T-helper 17 cell (primary cell): ENCODE data around the gene TVP23C. TPM values are rescaled to one million over a fixed set of nuclear protein-coding genes. Genes with fewer than 3 reads are reported as not detected.
"Not testable (repeated sequence)": the region's sequence is repeated elsewhere in the genome, so short reads cannot be mapped to it uniquely, and the experiment has no call there.

Experiments
- ATAC-seq: fragments of 150-1000 bp; cut with Tn5 transposase; 2 replicates; pipeline ENCODE4 v1.10.0; 2021; ENCODE audit warnings: mild to moderate bottlenecking, moderate library complexity
- DNase-seq, 3 donors: peaks; one replicate each; pipeline versions ENCODE4 v3.0.0 to v3.0.0-alpha.2; 2020 to 2021
- H3K9me3 ChIP-seq: one replicate; pipeline ENCODE4 v1.7.0; 2013; ENCODE audit warnings: low read length, mild to moderate bottlenecking; ENCODE audit not compliant: control insufficient read depth, poor library complexity, severe bottlenecking
- H3K27ac Mint-ChIP-seq: one replicate; pipeline ENCODE4 v1.8.0; 2022; ENCODE audit warnings: mild to moderate bottlenecking, moderate library complexity, mixed read lengths
- H3K27me3 Mint-ChIP-seq: one replicate; pipeline ENCODE4 v1.8.0; 2022; ENCODE audit warnings: mixed read lengths
- H3K36me3 Mint-ChIP-seq: one replicate; pipeline ENCODE4 v1.8.0; 2022; ENCODE audit warnings: low read depth, mixed read lengths
- H3K4me1 Mint-ChIP-seq: one replicate; pipeline ENCODE4 v1.8.0; 2022; ENCODE audit warnings: mild to moderate bottlenecking, mixed read lengths
- H3K4me3 Mint-ChIP-seq: one replicate; pipeline ENCODE4 v1.8.0; 2022; ENCODE audit warnings: mild to moderate bottlenecking, moderate library complexity, mixed read lengths
- total RNA-seq, 4 donors: library from RNA in 2 of 4; stranded (reverse) in 2 of 4; gene quantifications; one replicate each; pipeline ENCODE4 v1.2.3 and lab custom pipeline; 2022 to 2026

The TVP23C gene
- 10 to 100 TPM; 18.2 to 21.8 TPM for total RNA-seq
- 6.0 to 9.7 reads per million in 2 donors for total RNA-seq (lab: John Stamatoyannopoulos, UW)

GRCh38 chr17:15563375-15563857 lies at the start of gene TVP23C:
Gene TVP23C, minus strand, starts transcription at chr17:15563483. Its CDS starts 35 bp downstream, at chr17:15563448.
- peak; percentile 81 for ATAC-seq
- H3K36me3 Mint-ChIP-seq, H3K27me3 Mint-ChIP-seq, H3K9me3 ChIP-seq, H3K27ac Mint-ChIP-seq: not testable (repeated sequence)
- peak; percentile 40 to 71 (median 57) for DNase-seq
- H3K4me3 Mint-ChIP-seq: peak within 1 kb of the TSS; percentile 88
- peaks cover 15% of the 10 kb centered on the region for H3K4me1 Mint-ChIP-seq

- not testable (repeated sequence) for H3K27me3 Mint-ChIP-seq, H3K27ac Mint-ChIP-seq, H3K4me3 Mint-ChIP-seq, H3K4me1 Mint-ChIP-seq, DNase-seq, H3K9me3 ChIP-seq, H3K36me3 Mint-ChIP-seq, ATAC-seq
Measured at GRCh38 chr17:15592960-15593359, 29.7 kb upstream of the TVP23C start.

GRCh38 chr17:15591986-15592385 lies 28.7 kb upstream of the TVP23C start:
- not testable (repeated sequence) for H3K36me3 Mint-ChIP-seq, DNase-seq, H3K4me1 Mint-ChIP-seq, H3K27me3 Mint-ChIP-seq, ATAC-seq, H3K9me3 ChIP-seq, H3K4me3 Mint-ChIP-seq, H3K27ac Mint-ChIP-seq

- H3K4me3 Mint-ChIP-seq: peak overlapping the region; percentile 7
- not testable (repeated sequence) for H3K9me3 ChIP-seq, H3K27ac Mint-ChIP-seq, H3K4me1 Mint-ChIP-seq, H3K36me3 Mint-ChIP-seq, DNase-seq, H3K27me3 Mint-ChIP-seq, ATAC-seq
Measured at GRCh38 chr17:15590844-15591243, 27.6 kb upstream of the TVP23C start.

GRCh38 chr17:15589544-15590536 lies 26.6 kb upstream of the TVP23C start:
- peak overlapping the region; percentile 66 for H3K4me3 Mint-ChIP-seq
- not testable (repeated sequence) for H3K27me3 Mint-ChIP-seq, H3K36me3 Mint-ChIP-seq, H3K27ac Mint-ChIP-seq, DNase-seq, H3K9me3 ChIP-seq, H3K4me1 Mint-ChIP-seq
- ATAC-seq: peak; percentile 59

- not testable (repeated sequence) for DNase-seq, H3K27ac Mint-ChIP-seq, H3K36me3 Mint-ChIP-seq, H3K9me3 ChIP-seq, H3K4me3 Mint-ChIP-seq, H3K27me3 Mint-ChIP-seq, H3K4me1 Mint-ChIP-seq, ATAC-seq
Measured at GRCh38 chr17:15588017-15588416, 24.7 kb upstream of the TVP23C start.

- not testable (repeated sequence) for ATAC-seq, H3K36me3 Mint-ChIP-seq, DNase-seq, H3K27me3 Mint-ChIP-seq, H3K4me1 Mint-ChIP-seq, H3K9me3 ChIP-seq, H3K4me3 Mint-ChIP-seq, H3K27ac Mint-ChIP-seq
Measured at GRCh38 chr17:15583313-15583712, 20.0 kb upstream of the TVP23C start.

- not testable (repeated sequence) for H3K27me3 Mint-ChIP-seq, DNase-seq, ATAC-seq, H3K4me1 Mint-ChIP-seq, H3K27ac Mint-ChIP-seq, H3K36me3 Mint-ChIP-seq, H3K9me3 ChIP-seq, H3K4me3 Mint-ChIP-seq
Measured at GRCh38 chr17:15581462-15581861, 18.2 kb upstream of the TVP23C start.

- not testable (repeated sequence) for ATAC-seq, DNase-seq, H3K27ac Mint-ChIP-seq, H3K36me3 Mint-ChIP-seq, H3K27me3 Mint-ChIP-seq, H3K9me3 ChIP-seq, H3K4me3 Mint-ChIP-seq, H3K4me1 Mint-ChIP-seq
Measured at GRCh38 chr17:15576848-15577247, 13.6 kb upstream of the TVP23C start.

- not testable (repeated sequence) for H3K9me3 ChIP-seq, H3K27ac Mint-ChIP-seq, H3K4me3 Mint-ChIP-seq, DNase-seq, H3K36me3 Mint-ChIP-seq, H3K4me1 Mint-ChIP-seq, ATAC-seq, H3K27me3 Mint-ChIP-seq
Measured at GRCh38 chr17:15574660-15575059, 11.4 kb upstream of the TVP23C start.

GRCh38 chr17:15573870-15574269 lies 10.6 kb upstream of the TVP23C start:
- DNase-seq, H3K4me1 Mint-ChIP-seq, H3K9me3 ChIP-seq, ATAC-seq, H3K36me3 Mint-ChIP-seq, H3K27ac Mint-ChIP-seq, H3K4me3 Mint-ChIP-seq, H3K27me3 Mint-ChIP-seq: not testable (repeated sequence)

- H3K27ac Mint-ChIP-seq, H3K27me3 Mint-ChIP-seq, H3K9me3 ChIP-seq, H3K36me3 Mint-ChIP-seq: not testable (repeated sequence)
- peaks cover 15% of the 10 kb centered on the region for H3K4me1 Mint-ChIP-seq
- peak overlapping the region; percentile 88 for H3K4me3 Mint-ChIP-seq
- DNase-seq: peak in 1 of 3 donors; percentile 6
- peak; percentile 63 for ATAC-seq
Measured at GRCh38 chr17:15562613-15563374, 489 bp downstream of the TVP23C start.

GRCh38 chr17:15561439-15561838 lies 1.8 kb downstream of the TVP23C start:
- H3K4me3 Mint-ChIP-seq, ATAC-seq, H3K36me3 Mint-ChIP-seq, H3K9me3 ChIP-seq, DNase-seq, H3K27ac Mint-ChIP-seq, H3K27me3 Mint-ChIP-seq: not testable (repeated sequence)
- H3K4me1 Mint-ChIP-seq: peaks cover 21% of the 10 kb centered on the region
